ENCODE measurements around the gene ESYT3.
"Not testable (repeated sequence)": the region's sequence is repeated elsewhere in the genome, so short reads cannot be mapped to it uniquely, and the experiment has no call there.

Gene ESYT3

GRCh38 chr3:138461896-138462295 lies 27.5 kb downstream of the ESYT3 start:
- no peak for DNase-seq

- DNase-seq: no peak
These were observed 29.5 kb downstream of the ESYT3 start for GRCh38 chr3:138463724-138464490.

- no peak for DNase-seq
These were observed 30.1 kb downstream of the ESYT3 start for GRCh38 chr3:138464491-138464860.

- no peak for DNase-seq
These were observed 31.0 kb downstream of the ESYT3 start for GRCh38 chr3:138465451-138465850.

GRCh38 chr3:138465925-138466324 lies 31.5 kb downstream of the ESYT3 start:
- DNase-seq: no peak

- no peak for DNase-seq
These were observed 33.5 kb downstream of the ESYT3 start for GRCh38 chr3:138467931-138468330.

- no peak for DNase-seq
These were observed 34.0 kb downstream of the ESYT3 start for GRCh38 chr3:138468451-138468850.

- no peak for DNase-seq
These were observed 34.5 kb downstream of the ESYT3 start for GRCh38 chr3:138468886-138469285.

- DNase-seq: no peak
These were observed 35.5 kb downstream of the ESYT3 start for GRCh38 chr3:138469874-138470273.

GRCh38 chr3:138470687-138471086 lies 36.3 kb downstream of the ESYT3 start:
- no peak for DNase-seq

GRCh38 chr3:138471481-138471880 lies 37.1 kb downstream of the ESYT3 start:
- DNase-seq: no peak

- DNase-seq: no peak
These were observed 37.9 kb downstream of the ESYT3 start for GRCh38 chr3:138472141-138472825.

GRCh38 chr3:138473391-138473790 lies 39.0 kb downstream of the ESYT3 start:
- no peak for DNase-seq

- no peak for DNase-seq
These were observed 39.7 kb downstream of the ESYT3 start for GRCh38 chr3:138474163-138474562.

- no peak for DNase-seq
These were observed 42.1 kb downstream of the ESYT3 start for GRCh38 chr3:138476526-138476925.

GRCh38 chr3:138477120-138477519 lies 42.7 kb downstream of the ESYT3 start:
- DNase-seq: no peak

GRCh38 chr3:138477801-138478200 lies 43.4 kb downstream of the ESYT3 start:
- DNase-seq: no peak

- peak; percentile 21 to 36 for DNase-seq
These were observed 45.0 kb downstream of the ESYT3 start for GRCh38 chr3:138479438-138479863.

GRCh38 chr3:138484672-138485071 lies 50.3 kb downstream of the ESYT3 start:
- not testable (repeated sequence) for DNase-seq

- not testable (repeated sequence) for DNase-seq
These were observed 52.2 kb downstream of the ESYT3 start for GRCh38 chr3:138486580-138486979.

- no peak for DNase-seq
These were observed 57.6 kb downstream of the ESYT3 start for GRCh38 chr3:138491971-138492370.

GRCh38 chr3:138492980-138493675 lies 58.7 kb downstream of the ESYT3 start:
- no peak for DNase-seq

- DNase-seq: no peak
These were observed 59.6 kb downstream of the ESYT3 start for GRCh38 chr3:138493804-138494606.

All from activated CD4-positive, alpha-beta T cell treated with anti-CD3 and anti-CD28 coated beads, Interleukin-2, amount 50 U/mL, for 48 hours (primary cell).